Measurements from ENCODE around the gene MAST4. TPM values are rescaled to one million over a fixed set of nuclear protein-coding genes. Genes with fewer than 3 reads are reported as not detected.

MAST4 gene
- total RNA-seq, 2 experiments from 2014 or later, result 1.3 to 21.9 TPM

- no peak for TF ChIP-seq EZH2phosphoT487 (IDR thresholded peaks at IDR 0.05; ENCODE audit: borderline replicate concordance, low read depth, low read length)
- TF ChIP-seq CTCF (conservative IDR thresholded peaks at IDR 0.05; ENCODE audit: low read length), result no peak
- no peak overlapping the region for H3K4me3 ChIP-seq (ENCODE audit: low read depth, low read length, poor library complexity, severe bottlenecking)
- H2AFZ ChIP-seq (ENCODE audit: low read length), result no peak overlapping the region
- ChIA-PET POLR2A (no interaction called here), CTCF (ENCODE audit: unreplicated experiment) (no interaction called here)
- no peaks in the 10 kb centered on the region for H3K4me1 ChIP-seq (ENCODE audit: insufficient read depth, low read length, poor library complexity, severe bottlenecking)
- H3K27ac ChIP-seq (ENCODE audit: low read depth, low read length, poor library complexity, severe bottlenecking), result no peak overlapping the region
- intact Hi-C loops (cut with micrococcal nuclease; ENCODE audit: unreplicated experiment), result no loop called here
- BruUV-seq (replicated peaks), result no TSS peak
- no peak for DNase-seq (ENCODE audit: low spot score)
- no peaks in the 10 kb centered on the region for H3K79me2 ChIP-seq (ENCODE audit: insufficient read depth, low read depth, low read length)
- no peaks in the 10 kb centered on the region for H3K36me3 ChIP-seq (ENCODE audit: insufficient read depth, low read length)
- H4K20me1 ChIP-seq (ENCODE audit: insufficient read depth, low read length), result no peaks in the 10 kb centered on the region
- H3K9me3 ChIP-seq (ENCODE audit: low read length), result no peaks in the 10 kb centered on the region
- no peaks in the 10 kb centered on the region for H3K9me2 ChIP-seq (ENCODE audit: insufficient read depth, low read length)
- no peak overlapping the region for H3K4me2 ChIP-seq (ENCODE audit: low read length)
These were observed 430.1 kb downstream of the MAST4 start for GRCh38 chr5:67026278-67026677.

- no peak overlapping the region for H3K4me2 ChIP-seq (ENCODE audit: low read length)
- no peaks in the 10 kb centered on the region for H4K20me1 ChIP-seq (ENCODE audit: insufficient read depth, low read length)
- H3K79me2 ChIP-seq (ENCODE audit: insufficient read depth, low read depth, low read length), result no peaks in the 10 kb centered on the region
- BruUV-seq (replicated peaks), result no TSS peak
- H3K36me3 ChIP-seq (ENCODE audit: insufficient read depth, low read length), result no peaks in the 10 kb centered on the region
- TF ChIP-seq EZH2phosphoT487 (IDR thresholded peaks at IDR 0.05; ENCODE audit: borderline replicate concordance, low read depth, low read length) (no peak), CTCF (conservative IDR thresholded peaks at IDR 0.05; ENCODE audit: low read length) (no peak)
- H3K9me3 ChIP-seq (ENCODE audit: low read length), result no peaks in the 10 kb centered on the region
- ChIA-PET CTCF (ENCODE audit: unreplicated experiment) (no interaction called here), POLR2A (no interaction called here)
- no peak overlapping the region for H3K27ac ChIP-seq (ENCODE audit: low read depth, low read length, poor library complexity, severe bottlenecking)
- DNase-seq (ENCODE audit: low spot score), result no peak
- no peak overlapping the region for H2AFZ ChIP-seq (ENCODE audit: low read length)
- H3K4me3 ChIP-seq (ENCODE audit: low read depth, low read length, poor library complexity, severe bottlenecking), result no peak overlapping the region
- no peaks in the 10 kb centered on the region for H3K4me1 ChIP-seq (ENCODE audit: insufficient read depth, low read length, poor library complexity, severe bottlenecking)
- intact Hi-C loops (cut with micrococcal nuclease; ENCODE audit: unreplicated experiment), result no loop called here
- no peaks in the 10 kb centered on the region for H3K9me2 ChIP-seq (ENCODE audit: insufficient read depth, low read length)
These were observed 431.0 kb downstream of the MAST4 start for GRCh38 chr5:67027171-67027570.

GRCh38 chr5:67028371-67028770, 432.2 kb downstream of the MAST4 start:
- no peaks in the 10 kb centered on the region for H3K4me1 ChIP-seq (ENCODE audit: insufficient read depth, low read length, poor library complexity, severe bottlenecking)
- no peaks in the 10 kb centered on the region for H4K20me1 ChIP-seq (ENCODE audit: insufficient read depth, low read length)
- no peak overlapping the region for H3K27ac ChIP-seq (ENCODE audit: low read depth, low read length, poor library complexity, severe bottlenecking)
- no peaks in the 10 kb centered on the region for H3K79me2 ChIP-seq (ENCODE audit: insufficient read depth, low read depth, low read length)
- H2AFZ ChIP-seq (ENCODE audit: low read length), result no peak overlapping the region
- CTCF ChIA-PET (ENCODE audit: unreplicated experiment), result no interaction called here
- DNase-seq (ENCODE audit: low spot score), result no peak
- no peak overlapping the region for H3K4me2 ChIP-seq (ENCODE audit: low read length)
- H3K36me3 ChIP-seq (ENCODE audit: insufficient read depth, low read length), result no peaks in the 10 kb centered on the region
- H3K4me3 ChIP-seq (ENCODE audit: low read depth, low read length, poor library complexity, severe bottlenecking), result no peak overlapping the region
- BruUV-seq (replicated peaks), result no TSS peak
- TF ChIP-seq CTCF (conservative IDR thresholded peaks at IDR 0.05; ENCODE audit: low read length) (no peak), EZH2phosphoT487 (IDR thresholded peaks at IDR 0.05; ENCODE audit: borderline replicate concordance, low read depth, low read length) (no peak)
- H3K9me3 ChIP-seq (ENCODE audit: low read length), result no peaks in the 10 kb centered on the region
- H3K9me2 ChIP-seq (ENCODE audit: insufficient read depth, low read length), result no peaks in the 10 kb centered on the region
- POLR2A ChIA-PET, result interaction anchor here (1.2 kb wide), 1 partner anchor 11 kb away, joined by 3 read pairs; no protein-coding TSS in a partner anchor
- intact Hi-C loops (cut with micrococcal nuclease; ENCODE audit: unreplicated experiment), result no loop called here
